ENCODE data around the gene ST8SIA5.

GRCh38 chr18:46628206-46628605 is 128.6 kb downstream of the ST8SIA5 start:
- TF ChIP-seq CTCF (IDR thresholded peaks at IDR 0.05; ENCODE audit: borderline replicate concordance, extremely low read depth, low read length, poor library complexity, severe bottlenecking), result no peak
- no peak for TF ChIP-seq EZH2 (IDR thresholded peaks at IDR 0.05; ENCODE audit: borderline replicate concordance, low read depth, low read length, severe bottlenecking)
